H1 (cell line): ENCODE results near the gene SBNO2. TPM values are rescaled to one million over a fixed set of nuclear protein-coding genes. Genes with fewer than 3 reads are reported as not detected.

Source experiments
- CTCF ChIA-PET: fragments of 300-600 bp; sonication (Branson Sonifier 250); formaldehyde crosslinking; loops from one replicate; lab custom pipeline; 2021; ENCODE audit not compliant: partially characterized antibody; lab: Charles Lee
- POLR2A ChIA-PET: fragments of 300-600 bp; sonication (Branson Sonifier 250); formaldehyde crosslinking; loops from one replicate; lab custom pipeline; 2021; ENCODE audit warnings: inconsistent platforms; ENCODE audit not compliant: partially characterized antibody; lab: Charles Lee
- DNase-seq, 2 experiments: peaks; one replicate each; pipeline versions ENCODE4 v3.0.0 to v3.0.0-alpha.2; 2010 to 2022; ENCODE audit warnings: low spot score in 2 of 2, low read depth in 1 of 2, mixed read lengths in 1 of 2
- FAIRE-seq: peaks from 2 replicates; lab custom pipeline; 2011; peaks lifted over from hg19 to GRCh38; lab: Jason Lieb, UNC
- H2AFZ ChIP-seq: 2 replicates; pipeline ENCODE4 v1.8.1; 2012; ENCODE audit warnings: low read length, inconsistent platforms
- H2AK5ac ChIP-seq: 2 replicates; pipeline ENCODE4 v1.6.1; 2013; ENCODE audit warnings: low read depth, low read length
- H2BK120ac ChIP-seq: replicated peaks from 2 replicates; pipeline ENCODE3; 2013; ENCODE audit warnings: low read depth, low read length, inconsistent platforms
- H2BK12ac ChIP-seq: 2 replicates; pipeline ENCODE4 v1.6.1; 2013; ENCODE audit warnings: low read depth, low read length
- H2BK15ac ChIP-seq: 2 replicates; pipeline ENCODE4 v1.6.1; 2013; ENCODE audit warnings: low read length
- H2BK20ac ChIP-seq: 2 replicates; pipeline ENCODE4 v1.6.1; 2013; ENCODE audit warnings: low read length
- H2BK5ac ChIP-seq: 2 replicates; pipeline ENCODE4 v1.6.1; 2013; ENCODE audit warnings: low read depth, low read length
- H3K14ac ChIP-seq: 2 replicates; pipeline ENCODE4 v1.6.1; 2013; ENCODE audit warnings: inconsistent platforms; ENCODE audit not compliant: insufficient read length
- H3K18ac ChIP-seq: 2 replicates; pipeline ENCODE4 v1.6.1; 2013; ENCODE audit warnings: low read length; ENCODE audit errors: extremely low read depth
- H3K23ac ChIP-seq: 2 replicates; pipeline ENCODE4 v1.6.1; 2013; ENCODE audit warnings: inconsistent platforms; ENCODE audit not compliant: insufficient read length
- H3K23me2 ChIP-seq: 2 replicates; pipeline ENCODE4 v1.6.1; 2013; ENCODE audit warnings: low read depth, low read length
- H3K27ac ChIP-seq: 2 replicates; pipeline ENCODE4 v1.6.1; 2011; ENCODE audit warnings: low read depth, low read length, inconsistent platforms
- H3K27me3 ChIP-seq, 4 experiments: replicated peaks in 1 of 4; 1 replicate in 1 of 4; 2 replicates in 3 of 4; pipeline versions ENCODE4 v1.6.1 to v1.8.1; 2011 to 2013; ENCODE audit warnings: low read length in 3 of 4, mild to moderate bottlenecking in 3 of 4, inconsistent platforms in 2 of 4, mixed read lengths in 2 of 4, moderate library complexity in 1 of 4; ENCODE audit not compliant: control insufficient read depth in 3 of 4, insufficient read depth in 3 of 4; ENCODE audit errors: extremely low read depth in 1 of 4
- H3K36me3 ChIP-seq, 4 experiments: 2 replicates each; pipeline versions ENCODE4 v1.6.1 to v1.8.1; 2011 to 2013; ENCODE audit warnings: mild to moderate bottlenecking in 4 of 4, low read length in 3 of 4, moderate library complexity in 2 of 4, control low read depth in 1 of 4, inconsistent platforms in 1 of 4; ENCODE audit not compliant: insufficient read depth in 4 of 4, control insufficient read depth in 2 of 4
- H3K4ac ChIP-seq: replicated peaks from 2 replicates; pipeline ENCODE3; 2013; ENCODE audit warnings: low read length, low read depth, mixed read lengths, inconsistent platforms; ENCODE audit not compliant: insufficient read length
- H3K4me1 ChIP-seq, 4 experiments: replicated peaks in 1 of 4; 1 replicate in 1 of 4; 2 replicates in 3 of 4; pipeline versions ENCODE4 v1.6.1 to v1.8.1; 2011 to 2013; ENCODE audit warnings: low read length in 3 of 4, inconsistent platforms in 2 of 4, mixed read lengths in 1 of 4; ENCODE audit not compliant: insufficient read depth in 4 of 4, control insufficient read depth in 3 of 4
- H3K4me2 ChIP-seq, 2 experiments: 2 replicates each; pipeline versions ENCODE4 v1.6.1 to v1.8.1; 2011 to 2013; ENCODE audit warnings: low read depth in 2 of 2, low read length in 2 of 2, control low read depth in 1 of 2, inconsistent platforms in 1 of 2, mild to moderate bottlenecking in 1 of 2; ENCODE audit not compliant: insufficient read depth in 1 of 2
- H3K4me3 ChIP-seq, 4 experiments: fragments of 200-600, 300-600 bp in 1 of 4; sonication (generic), shearing (Covaris generic), sonication (Bioruptor Twin) in 1 of 4; 2 replicates each; pipeline versions ENCODE4 v1.5.1 to v1.8.1; 2011 to 2016; ENCODE audit warnings: low read length in 4 of 4, low read depth in 3 of 4, control low read depth in 2 of 4, inconsistent platforms in 2 of 4, mild to moderate bottlenecking in 2 of 4, mixed read lengths in 1 of 4, moderate library complexity in 1 of 4; ENCODE audit not compliant: insufficient read depth in 2 of 4; ENCODE audit errors: extremely low read depth in 1 of 4
- H3K56ac ChIP-seq: replicated peaks from 2 replicates; pipeline ENCODE3; 2013; ENCODE audit warnings: low read depth, mild to moderate bottlenecking, mixed read lengths, low read length, inconsistent platforms; ENCODE audit not compliant: insufficient read length
- H3K79me1 ChIP-seq: 2 replicates; pipeline ENCODE4 v1.6.1; 2013; ENCODE audit warnings: low read depth, low read length, control low read depth
- H3K79me2 ChIP-seq, 2 experiments: 2 replicates each; pipeline versions ENCODE4 v1.6.1 to v1.8.1; 2012 to 2013; ENCODE audit warnings: low read length in 2 of 2, mild to moderate bottlenecking in 2 of 2, inconsistent platforms in 1 of 2; ENCODE audit not compliant: insufficient read depth in 2 of 2, control insufficient read depth in 1 of 2
- H3K9ac ChIP-seq, 4 experiments: replicated peaks in 1 of 4; 1 replicate in 1 of 4; 2 replicates in 3 of 4; pipeline versions ENCODE4 v1.6.1 to v1.8.1; 2011 to 2013; ENCODE audit warnings: low read depth in 3 of 4, low read length in 3 of 4, control low read depth in 2 of 4, mild to moderate bottlenecking in 2 of 4, moderate library complexity in 2 of 4, inconsistent platforms in 1 of 4; ENCODE audit errors: extremely low read depth in 1 of 4
- H3K9me3 ChIP-seq, 2 experiments: 2 replicates each; pipeline versions ENCODE4 v1.6.1 to v1.8.1; 2012 to 2013; ENCODE audit warnings: mild to moderate bottlenecking in 2 of 2, moderate library complexity in 2 of 2, control low read depth in 1 of 2, inconsistent platforms in 1 of 2, low read depth in 1 of 2, low read length in 1 of 2, mixed read lengths in 1 of 2; ENCODE audit not compliant: insufficient read depth in 2 of 2
- H4K20me1 ChIP-seq, 2 experiments: replicated peaks in 1 of 2; 2 replicates each; pipeline versions ENCODE3 to v1.8.1; 2011 to 2013; ENCODE audit warnings: inconsistent platforms in 2 of 2, low read length in 2 of 2, mild to moderate bottlenecking in 1 of 2; ENCODE audit not compliant: insufficient read depth in 2 of 2, control insufficient read depth in 1 of 2
- H4K5ac ChIP-seq: 2 replicates; pipeline ENCODE4 v1.6.1; 2013; ENCODE audit warnings: low read length, low read depth, mixed read lengths, inconsistent platforms; ENCODE audit not compliant: insufficient read length
- H4K8ac ChIP-seq: 2 replicates; pipeline ENCODE4 v1.8.0; 2013; ENCODE audit warnings: mild to moderate bottlenecking, moderate library complexity, low read length, inconsistent platforms; ENCODE audit not compliant: insufficient read depth; ENCODE audit errors: extremely low read depth
- H4K91ac ChIP-seq: replicated peaks from 2 replicates; pipeline ENCODE3; 2013; ENCODE audit warnings: low read length, mixed read lengths, inconsistent platforms; ENCODE audit not compliant: insufficient read length
- POLR2AphosphoS5 ChIP-seq: IDR thresholded peaks from 2 replicates; pipeline ENCODE4 v1.6.1; 2011; ENCODE audit warnings: low read depth, low read length
- SP4 ChIP-seq: IDR thresholded peaks from 2 replicates; pipeline ENCODE4 v1.6.1; 2012; ENCODE audit warnings: low read length, inconsistent platforms
- WGBS, 2 experiments: shearing (Covaris generic) in 1 of 2; methylation state at CpG; one replicate each; pipeline versions ENCODE4 v1.1.6 to v1.1.7; 2013 to 2015; ENCODE audit warnings: low lambda C conversion rate in 2 of 2, mixed read lengths in 2 of 2, inconsistent platforms in 1 of 2, low coverage in 1 of 2, missing lambda C conversion rate in 1 of 2; ENCODE audit not compliant: insufficient replicate concordance in 2 of 2, insufficient coverage in 1 of 2, insufficient read length in 1 of 2; ENCODE audit errors: extremely low coverage in 1 of 2, missing lambda C conversion rate in 1 of 2; 5-methylcytosine and 5-hydroxymethylcytosine counted together
- polyA plus RNA-seq, 7 experiments: library from polyadenylated mRNA; depleted of rRNA in 3 of 7; stranded (reverse) in 5 of 7; unstranded in 2 of 7; fragments of >200 nt in 5 of 7; fragments of 200-250 nt in 2 of 7; gene quantifications; 1 replicate in 5 of 7; 2 replicates in 1 of 7; 4 replicates in 1 of 7; pipeline versions ENCODE4 v1.2.1 to v1.2.3, GENCODE V29; 2011 to 2013; ENCODE audit warnings: missing spikeins in 2 of 7, mixed read lengths in 2 of 7
- total RNA-seq: library from RNA; stranded (reverse); fragmentation: NEBNext Ultra II Directional; extraction: Animal tissue kit (Norgen Biotek cat#: 25700); gene quantifications from 2 replicates; pipeline ENCODE4 v1.2.1, GENCODE V29; 2021

Gene SBNO2
- total and polyA plus RNA-seq, 2 of the 8 experiments (the other 6 are each of a cell fraction or from before 2014, with no cell fraction given), result 12.2 to 31.4 TPM

GRCh38 chr19:1141944-1142343 is 32.1 kb downstream of the SBNO2 start:
- peak; percentile 98 for FAIRE-seq
- TF ChIP-seq POLR2AphosphoS5 (no peak), SP4 (no peak)

More at GRCh38 chr19:1141944-1142343, 32.1 kb downstream of the SBNO2 start:
- H2AFZ ChIP-seq, result no peak overlapping the region
- peaks cover 0 to 9% (median 1%) of the 10 kb centered on the region in 4 experiments; a peak in 2 of 8 replicates for H3K36me3 ChIP-seq
- no peak overlapping the region for H4K91ac ChIP-seq
- no peak overlapping the region for H2AK5ac ChIP-seq
- whole genome bisulfite sequencing, 2 experiments, result 75 to 100% methylated on average over 2 to 5 of the region's 5 CpGs
- H3K14ac ChIP-seq, result no peak overlapping the region
- no peak overlapping the region for H2BK12ac ChIP-seq
- no peak overlapping the region for H2BK20ac ChIP-seq
- H3K4me3 ChIP-seq, result no peak overlapping the region
- H3K56ac ChIP-seq, result no peak overlapping the region
- no peaks in the 10 kb centered on the region for H3K9me3 ChIP-seq
- no peak overlapping the region for H3K9ac ChIP-seq
- peaks cover 3% of the 10 kb centered on the region; the same call in 1 of the 2 replicates for H3K23me2 ChIP-seq
- no peak overlapping the region for H3K18ac ChIP-seq
- H3K27me3 ChIP-seq, result no peaks in the 10 kb centered on the region
- no peaks in the 10 kb centered on the region for H3K79me2 ChIP-seq
- H3K27ac ChIP-seq, result no peak overlapping the region
- H4K8ac ChIP-seq, result no peak overlapping the region
- no peak overlapping the region for H3K4ac ChIP-seq
- no peak overlapping the region for H2BK15ac ChIP-seq
- H4K20me1 ChIP-seq, result peaks cover 0 to 4% of the 10 kb centered on the region in 2 experiments
- no peak overlapping the region for H2BK120ac ChIP-seq
- H3K4me2 ChIP-seq, result no peak overlapping the region
- no peak overlapping the region for H4K5ac ChIP-seq
- ChIA-PET POLR2A (interaction anchor here (0.6 kb wide), 1 partner anchor 21 kb away, joined by 3 read pairs; no protein-coding TSS in a partner anchor), CTCF (no interaction called here)
- DNase-seq, result no peak
- no peak overlapping the region for H2BK5ac ChIP-seq
- H3K4me1 ChIP-seq, result peaks cover 0 to 9% (median 5%) of the 10 kb centered on the region in 4 experiments; a peak in 4 of 7 replicates
- peaks cover 2% of the 10 kb centered on the region; the same call in 1 of the 2 replicates for H3K79me1 ChIP-seq
- no peak overlapping the region for H3K23ac ChIP-seq
